HG02571 (cell line): ENCODE data around the gene SLCO4A1.

Experiments
- ATAC-seq: cut with Tn5 transposase; IDR thresholded peaks from one replicate; pipeline ENCODE4 v1.9.1; 2021; ENCODE audit warnings: mild to moderate bottlenecking, moderate library complexity; ENCODE audit not compliant: unreplicated experiment

SLCO4A1 gene

GRCh38 chr20:62606551-62607201 is 35.6 kb upstream of the SLCO4A1 start:
- no peak for ATAC-seq

DNA sequence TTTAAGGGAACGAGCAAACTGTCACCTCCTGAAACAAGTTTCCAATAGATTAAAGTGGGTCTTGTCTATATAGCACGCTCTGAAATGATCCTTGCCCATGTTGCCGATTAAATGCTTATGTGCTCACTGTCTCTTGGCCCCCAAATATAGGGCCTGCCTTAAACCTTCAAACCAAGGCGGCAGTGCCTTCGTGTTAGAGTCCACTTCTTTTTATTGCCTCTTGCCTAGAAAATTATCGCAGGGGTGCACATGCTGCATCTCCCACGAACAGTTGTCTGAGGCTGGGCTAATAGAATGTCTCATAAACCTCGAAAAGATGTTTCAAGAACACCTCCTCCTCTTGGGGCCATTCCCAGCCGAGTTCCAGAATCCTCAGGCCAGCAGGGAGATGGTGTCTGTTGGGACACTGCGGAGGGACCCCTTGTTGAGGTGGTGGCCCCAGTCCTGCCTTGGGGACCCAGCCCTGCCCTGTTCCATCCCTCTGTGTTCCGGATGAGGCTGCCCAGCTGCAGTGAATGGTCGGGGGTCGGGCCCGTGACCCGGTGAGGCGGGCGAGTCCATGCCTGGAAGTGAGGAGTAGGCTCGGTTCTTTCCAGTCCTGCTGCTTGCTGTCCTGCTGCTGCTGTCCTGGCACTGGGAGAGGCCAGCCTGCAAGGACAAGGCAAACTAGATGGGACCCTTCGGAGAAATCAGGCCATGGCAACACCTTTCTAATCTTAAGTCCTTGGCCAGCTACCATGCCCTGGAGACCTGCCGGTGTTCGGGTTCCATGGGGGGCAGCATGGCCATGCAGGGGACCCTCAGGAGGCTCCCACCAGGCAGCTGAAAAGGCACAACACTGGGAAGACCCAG is 34.7 kb upstream of the SLCO4A1 start:
- no peak for ATAC-seq

- ATAC-seq: no peak
Measured at GRCh38 chr20:62608218-62608565, 34.1 kb upstream of the SLCO4A1 start.

GRCh38 chr20:62609279-62609720 is 33.0 kb upstream of the SLCO4A1 start:
- ATAC-seq: no peak

GRCh38 chr20:62609811-62610757 is 32.2 kb upstream of the SLCO4A1 start:
- no peak for ATAC-seq

DNA sequence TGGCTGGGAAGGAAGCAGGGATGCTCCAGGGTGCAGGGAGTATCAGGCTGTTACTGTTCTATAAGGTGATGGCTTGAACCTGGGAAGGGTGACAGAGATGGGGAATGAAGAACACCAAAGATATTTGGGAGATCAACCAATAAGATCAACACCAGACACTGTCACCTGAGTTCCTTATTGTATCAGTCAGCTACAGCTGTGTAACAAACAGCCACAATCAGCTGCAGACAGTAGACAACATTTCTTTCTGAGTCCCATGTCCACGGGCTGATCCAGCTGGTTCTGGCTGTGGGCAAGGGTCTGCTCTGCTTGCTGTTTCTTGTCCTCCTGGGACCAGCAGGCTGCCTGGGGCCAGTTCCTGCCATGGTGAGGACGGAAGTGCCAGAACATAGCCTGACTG is 31.3 kb upstream of the SLCO4A1 start:
- ATAC-seq: no peak

DNA sequence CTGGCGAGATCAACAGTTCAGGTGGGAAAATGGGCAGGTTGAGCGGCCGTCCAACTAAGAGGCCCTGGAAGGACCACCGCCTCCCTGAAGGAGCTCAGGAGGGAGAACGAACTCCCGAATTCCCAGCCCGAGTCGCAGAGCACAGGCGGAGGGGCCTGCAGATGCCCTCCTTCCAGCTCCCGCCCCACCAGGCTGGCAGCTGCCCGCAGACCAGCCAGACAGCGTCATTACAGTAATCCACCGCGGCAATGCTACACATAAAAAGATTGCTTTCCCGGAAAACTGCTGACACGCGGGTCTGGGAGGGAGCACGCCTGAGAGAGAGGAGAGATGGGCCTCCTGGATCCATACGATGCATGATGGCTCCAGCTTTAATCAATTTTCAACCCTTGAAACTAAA is 30.5 kb upstream of the SLCO4A1 start:
- ATAC-seq: no peak

DNA sequence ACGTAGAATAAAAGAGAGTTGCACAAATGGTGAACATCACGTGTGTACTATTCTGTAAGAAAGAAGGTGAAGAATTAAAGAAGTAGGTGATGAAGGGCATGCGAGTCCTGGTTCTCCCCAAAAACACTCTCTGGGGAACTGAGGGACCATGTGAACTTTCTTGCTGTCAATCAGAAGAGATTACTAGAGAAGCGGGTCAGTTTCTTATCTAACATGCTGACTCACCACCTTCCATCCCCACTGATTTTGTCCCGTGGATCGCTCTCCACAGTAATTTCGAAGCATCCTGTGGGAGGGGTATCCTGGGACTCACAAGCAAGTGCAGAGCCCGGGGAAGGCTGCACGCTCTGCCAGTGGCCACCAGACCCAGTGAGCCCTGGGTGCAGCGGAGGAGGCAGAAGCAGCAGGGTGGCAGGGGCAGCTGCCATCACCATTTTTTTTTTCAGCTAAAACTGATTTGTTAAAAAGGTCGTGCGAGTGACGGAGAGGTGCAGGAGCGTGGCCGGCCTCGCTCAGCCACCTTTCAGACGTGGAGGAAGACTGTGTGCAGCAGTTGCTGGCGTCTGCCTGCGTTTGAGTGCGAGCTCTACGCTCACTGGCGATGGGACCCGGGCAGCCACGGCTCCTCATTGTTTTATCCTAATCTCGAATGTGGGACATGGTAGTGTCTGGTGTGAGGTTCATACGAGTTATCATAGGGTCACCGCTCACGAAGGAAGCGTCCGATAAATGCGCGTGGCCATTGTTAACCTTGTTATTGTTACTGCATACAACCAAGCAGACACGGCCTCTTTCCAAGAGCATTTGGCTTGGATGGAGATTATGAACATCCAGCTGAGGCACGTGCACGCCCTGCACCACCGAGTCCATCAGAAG is 28.0 kb upstream of the SLCO4A1 start:
- no peak for ATAC-seq

- ATAC-seq: no peak
Measured at GRCh38 chr20:62614961-62615680, 27.2 kb upstream of the SLCO4A1 start.

DNA sequence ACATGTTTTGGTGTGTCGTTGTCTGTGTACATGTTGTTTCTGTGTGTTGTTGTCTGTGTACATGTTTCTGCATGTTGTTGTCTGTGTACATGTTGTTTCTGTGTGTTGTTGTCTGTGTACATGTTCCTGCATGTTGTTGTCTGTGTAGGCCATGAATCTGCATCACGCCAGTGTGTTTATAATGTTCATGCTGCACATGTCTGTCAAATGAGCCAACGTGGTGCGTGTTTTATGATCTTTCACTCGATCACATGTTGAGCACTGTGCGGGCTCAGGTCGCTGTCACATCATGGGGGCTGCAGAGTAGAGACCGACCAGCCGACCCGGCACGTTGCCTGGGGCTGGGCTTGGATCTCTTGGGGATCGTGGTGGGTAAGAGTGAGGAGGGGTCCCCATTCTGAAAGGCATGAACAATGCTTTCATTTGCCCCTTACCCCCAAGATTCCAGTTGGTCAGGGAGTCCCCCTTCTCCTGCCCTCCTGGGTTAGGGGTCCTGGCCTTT is 26.5 kb upstream of the SLCO4A1 start:
- no peak for ATAC-seq

DNA sequence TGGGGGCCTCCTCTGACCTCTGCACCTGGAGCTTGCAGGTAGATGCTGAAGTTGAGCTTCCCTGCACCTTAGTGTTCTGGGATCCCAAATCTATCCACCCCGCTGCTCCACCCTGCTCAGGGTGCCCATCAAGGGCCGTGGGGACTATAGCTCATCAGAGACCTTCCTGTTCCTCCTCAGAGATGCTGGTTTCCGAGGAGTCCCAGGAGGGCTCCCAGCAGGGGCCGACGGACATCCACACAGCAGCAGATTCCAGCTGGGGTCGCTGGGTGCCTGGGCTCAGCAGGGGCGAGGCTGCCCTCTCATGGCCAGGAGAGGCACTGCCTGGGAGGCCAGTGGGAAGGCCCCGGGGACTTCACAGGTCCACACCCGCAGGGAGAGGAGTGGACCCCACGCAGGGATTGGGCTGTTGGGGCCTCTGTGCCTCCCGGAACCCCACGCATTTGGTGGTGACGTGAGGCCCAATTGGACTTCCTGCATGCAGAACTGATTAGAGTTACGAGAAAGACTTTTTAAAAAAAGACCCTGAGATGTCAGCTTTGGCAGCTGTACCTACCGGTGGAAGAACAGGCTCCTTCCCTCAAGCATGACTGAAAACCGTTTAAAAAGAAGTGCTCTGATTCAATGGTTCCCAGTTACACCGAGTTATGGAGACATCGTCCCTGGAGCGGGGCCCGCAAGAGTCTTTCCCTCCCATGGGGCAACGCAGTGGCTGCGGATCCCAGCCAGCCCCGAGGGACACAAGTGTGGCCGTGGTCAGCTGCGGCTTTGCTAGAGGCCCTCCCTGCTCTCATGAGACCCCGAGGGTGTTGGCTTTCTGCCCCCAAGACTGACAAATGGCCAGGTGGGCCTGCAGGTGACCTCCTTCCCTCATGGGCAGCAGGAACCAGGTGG is 25.3 kb upstream of the SLCO4A1 start:
- ATAC-seq: no peak

DNA sequence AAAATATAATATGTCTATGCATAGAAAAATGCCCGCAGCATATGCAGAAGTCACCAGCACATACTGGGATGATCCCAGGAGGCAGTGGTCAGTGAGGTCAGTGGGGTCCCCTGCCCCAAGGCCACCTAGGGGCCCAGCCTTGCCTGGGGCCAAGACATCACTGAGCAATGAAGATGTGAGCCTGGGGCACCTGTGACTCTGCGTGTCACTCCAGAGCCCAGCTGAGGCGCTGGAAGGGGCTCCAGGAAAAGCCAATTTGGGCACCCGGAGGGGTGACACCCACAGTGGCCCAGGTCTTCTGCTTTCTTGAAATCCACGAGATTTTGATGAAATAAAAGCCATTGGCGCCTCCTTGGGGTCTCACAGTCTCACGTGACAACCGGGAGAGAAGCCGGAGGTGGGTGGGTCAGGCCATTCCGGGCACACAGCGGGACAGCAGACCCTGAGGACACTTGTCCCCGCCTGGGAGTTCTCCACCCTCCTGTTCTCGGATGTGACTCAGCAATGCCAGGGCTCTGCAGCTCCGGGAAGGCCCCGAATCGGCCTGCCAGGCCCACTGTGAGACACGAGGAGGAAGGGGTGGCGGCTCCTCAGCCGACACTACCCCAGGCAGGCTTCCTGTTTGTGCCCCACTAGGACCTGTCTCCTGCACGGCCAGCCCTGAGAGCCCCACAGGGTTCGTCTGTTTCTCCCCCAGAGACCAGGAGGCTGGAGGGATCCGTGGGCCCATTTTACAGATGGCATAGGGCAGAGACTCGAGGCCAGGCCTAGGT is 24.4 kb upstream of the SLCO4A1 start:
- ATAC-seq: no peak

DNA sequence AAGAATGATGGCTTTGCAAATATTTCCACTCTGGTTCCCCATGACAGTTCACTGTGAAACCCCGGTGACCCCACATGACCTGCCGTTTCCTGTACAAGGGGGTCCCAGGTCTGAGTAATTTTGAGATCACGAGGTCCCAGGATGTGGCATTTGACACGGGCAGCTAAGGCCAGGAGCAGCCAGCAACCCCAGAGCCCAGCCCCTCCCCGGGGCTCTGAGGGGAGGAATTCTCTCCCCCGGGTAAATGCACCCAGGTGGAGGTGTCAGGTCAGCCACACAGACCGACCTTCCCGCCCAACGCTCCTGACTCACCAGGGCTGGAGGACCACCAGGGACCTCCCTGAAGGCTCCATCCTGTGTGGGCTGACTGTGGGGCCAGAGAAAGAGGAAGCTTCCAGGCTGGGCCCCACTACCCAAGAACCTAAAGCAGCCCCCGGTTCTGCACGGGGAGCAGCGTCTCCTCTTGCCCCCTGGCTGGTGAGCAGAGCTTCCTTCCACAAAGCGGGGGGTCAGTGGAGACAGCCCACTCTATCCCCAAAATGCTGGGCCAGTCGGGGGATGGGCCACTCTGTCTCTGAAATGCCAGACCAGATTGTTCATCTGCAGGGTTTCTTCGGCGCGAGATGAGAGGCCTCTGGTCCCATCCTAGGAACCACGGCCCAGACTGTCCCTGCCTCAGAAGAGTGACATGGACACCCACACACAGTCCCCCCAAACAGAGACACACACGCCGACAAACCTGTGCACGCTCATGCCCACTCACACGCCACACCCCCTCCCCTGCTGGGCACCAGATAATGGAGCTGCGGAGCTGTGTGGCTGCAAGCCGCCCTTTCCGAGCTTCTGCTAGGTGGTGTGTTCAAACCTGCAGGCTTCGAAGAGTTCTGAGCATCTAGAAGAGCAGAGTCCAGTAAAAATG is 23.4 kb upstream of the SLCO4A1 start:
- no peak for ATAC-seq

- no peak for ATAC-seq
Measured at GRCh38 chr20:62620625-62621024, 21.7 kb upstream of the SLCO4A1 start.

DNA sequence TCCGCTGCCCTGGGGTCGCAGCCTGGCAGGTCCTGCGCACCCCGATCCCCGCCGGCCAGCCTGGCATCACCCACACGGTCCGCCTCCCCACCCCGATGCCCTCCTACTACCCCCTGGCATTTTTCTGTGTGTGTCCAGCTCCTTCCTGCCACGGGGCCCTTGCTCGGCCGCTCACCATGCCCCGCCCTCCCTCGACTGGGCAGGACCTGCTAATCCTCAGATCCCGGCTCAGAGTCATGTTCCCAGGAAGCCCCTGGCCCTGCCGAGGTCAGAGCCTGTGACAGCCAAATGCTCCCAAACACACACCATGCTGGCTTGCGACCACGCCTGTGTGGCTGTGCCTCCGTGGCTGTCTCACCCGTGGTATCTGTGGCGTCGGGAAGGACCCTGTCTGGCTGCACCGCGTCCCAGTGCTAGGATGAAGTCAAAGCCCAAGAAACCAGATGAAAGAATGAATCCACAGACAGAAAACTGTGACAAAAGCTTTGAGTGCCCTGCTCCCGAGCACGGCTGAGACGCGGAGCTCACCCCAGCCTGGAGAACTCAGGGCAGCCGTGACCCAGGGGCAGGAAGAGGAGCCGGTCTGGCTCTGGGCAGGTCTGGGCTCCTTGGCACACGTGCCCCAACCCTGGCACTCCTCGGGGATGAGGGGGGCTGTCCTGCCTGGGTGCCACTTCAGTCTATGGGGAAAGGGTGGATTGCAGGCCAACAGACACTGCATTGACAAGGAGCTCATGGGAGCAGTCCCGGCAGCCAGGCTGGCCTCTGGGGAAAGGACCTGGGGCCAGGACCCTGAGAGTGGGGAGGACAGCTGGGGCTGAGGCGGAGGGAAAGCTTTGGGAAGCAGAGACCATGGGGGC is 20.8 kb upstream of the SLCO4A1 start:
- ATAC-seq: no peak
